ENCODE data around the gene ITGB3.

- TF ChIP-seq CTCF (IDR thresholded peaks at IDR 0.05) (no peak), POLR2A (IDR thresholded peaks at IDR 0.05) (no peak)
These were observed 30.6 kb upstream of the ITGB3 start for GRCh38 chr17:47223007-47223406.
